K562 (cell line): ENCODE data around the gene NQO2. TPM values are rescaled to one million over a fixed set of nuclear protein-coding genes. Genes with fewer than 3 reads are reported as not detected.

Source experiments
- BHLHE40 ChIP-seq: IDR thresholded peaks from 2 replicates; pipeline ENCODE4 v1.6.1; 2011; ENCODE audit warnings: low read length, improper control_type of control experiment
- C11orf30 ChIP-seq: fragments of 450-650 bp; IDR thresholded peaks from 2 replicates; pipeline ENCODE4 v1.6.1; 2016; ENCODE audit warnings: low read depth, mild to moderate bottlenecking
- CBFB ChIP-seq: sonication (generic); formaldehyde crosslinking; IDR thresholded peaks from 2 replicates; pipeline ENCODE4 v1.4.0; 2020; ENCODE audit warnings: mild to moderate bottlenecking, missing genetic modification reagents
- ELF2 ChIP-seq: fragments of 250-450 bp; sonication (Bioruptor Pico); IDR thresholded peaks from 2 replicates; pipeline ENCODE4 v1.5.0; 2021; ENCODE audit warnings: mild to moderate bottlenecking
- FOSL1 ChIP-seq: fragments of 200-800 bp; sonication (Bioruptor generic); conservative IDR thresholded peaks from 2 replicates; pipeline ENCODE4 v1.6.1; 2016; ENCODE audit warnings: missing genetic modification characterization, missing compliant biosample characterization
- ILK ChIP-seq: fragments of 450-650 bp; IDR thresholded peaks from 2 replicates; pipeline ENCODE4 v1.6.1; 2016; ENCODE audit warnings: missing genetic modification characterization, low read depth, mild to moderate bottlenecking, missing compliant biosample characterization, moderate library complexity, borderline replicate concordance
- KLF1 ChIP-seq: fragments of 450-650 bp; IDR thresholded peaks from 2 replicates; pipeline ENCODE4 v1.6.1; 2016; ENCODE audit warnings: missing genetic modification characterization, missing compliant biosample characterization
- L3MBTL2 ChIP-seq: fragments of 450-650 bp; IDR thresholded peaks from 2 replicates; pipeline ENCODE4 v1.6.1; 2016; ENCODE audit warnings: mild to moderate bottlenecking, moderate library complexity
- LARP7 ChIP-seq: fragments of 450-650 bp; IDR thresholded peaks from 2 replicates; pipeline ENCODE4 v1.6.1; 2016
- MIER1 ChIP-seq: fragments of 450-650 bp; IDR thresholded peaks from 2 replicates; pipeline ENCODE4 v1.6.1; 2016; ENCODE audit warnings: antibody characterized with exemption, mild to moderate bottlenecking, low read depth
- NCOR1 ChIP-seq: fragments of 450-650 bp; IDR thresholded peaks from 2 replicates; pipeline ENCODE4 v1.6.1; 2016; ENCODE audit warnings: mild to moderate bottlenecking, moderate library complexity
- NEUROD1 ChIP-seq: fragments of 150-350 bp; IDR thresholded peaks from 2 replicates; pipeline ENCODE4 v1.6.1; 2014; ENCODE audit warnings: borderline replicate concordance, low read length, low read depth; ENCODE audit not compliant: partially characterized antibody
- NFE2 ChIP-seq: IDR thresholded peaks from 2 replicates; pipeline ENCODE4 v1.6.1; 2014; ENCODE audit warnings: antibody characterized with exemption, low read depth
- NONO ChIP-seq, 2 experiments: fragments of 200-400 bp in 1 of 2; fragments of 450-650 bp in 1 of 2; formaldehyde crosslinking in 1 of 2; IDR thresholded peaks; 2 replicates each; pipeline ENCODE4 v1.6.1; 2017; ENCODE audit warnings: low read depth in 2 of 2, mild to moderate bottlenecking in 2 of 2, moderate library complexity in 2 of 2, low read length in 1 of 2
- NR2F6 ChIP-seq: fragments of 450-650 bp; formaldehyde crosslinking; IDR thresholded peaks from 2 replicates; pipeline ENCODE4 v1.4.0; 2020; ENCODE audit warnings: mild to moderate bottlenecking
- POLR2G ChIP-seq: fragments of 200-400 bp; formaldehyde crosslinking; IDR thresholded peaks from 2 replicates; pipeline ENCODE4 v1.6.1; 2017; ENCODE audit warnings: low read depth, mild to moderate bottlenecking, antibody characterized with exemption, low read length, moderate library complexity
- POLR3A ChIP-seq: IDR thresholded peaks from 2 replicates; pipeline ENCODE4 v1.6.1; 2011; ENCODE audit warnings: borderline replicate concordance, mild to moderate bottlenecking, moderate library complexity; ENCODE audit not compliant: insufficient read length, insufficient read depth; ENCODE audit errors: extremely low read depth
- SMARCA4 ChIP-seq: fragments of 450-650 bp; IDR thresholded peaks from 2 replicates; pipeline ENCODE4 v1.6.1; 2016
- SUPT5H ChIP-seq: fragments of 450-650 bp; IDR thresholded peaks from 2 replicates; pipeline ENCODE4 v1.6.1; 2016
- TAF15 ChIP-seq: fragments of 200-400 bp; formaldehyde crosslinking; IDR thresholded peaks from 2 replicates; pipeline ENCODE4 v1.6.1; 2017; ENCODE audit warnings: mild to moderate bottlenecking, low read depth, low read length, moderate library complexity
- TAF9B ChIP-seq: fragments of 450-650 bp; IDR thresholded peaks from 2 replicates; pipeline ENCODE4 v1.6.1; 2018; ENCODE audit warnings: mild to moderate bottlenecking; ENCODE audit not compliant: partially characterized antibody
- WHSC1 ChIP-seq: IDR thresholded peaks from one replicate; pipeline ENCODE4 v1.6.1; 2012; ENCODE audit warnings: low read length, control low read depth, inconsistent platforms
- ZNF436 ChIP-seq: fragments of 250-450, 450-650 bp; sonication (Bioruptor Pico); formaldehyde crosslinking; IDR thresholded peaks from 2 replicates; pipeline ENCODE4 v1.7.0; 2020; ENCODE audit warnings: mild to moderate bottlenecking
- ZNF444 ChIP-seq: fragments of 250-450 bp; sonication (Bioruptor Pico); IDR thresholded peaks from 2 replicates; pipeline ENCODE4 v1.4.0; 2020; ENCODE audit warnings: mild to moderate bottlenecking, moderate library complexity
- ZNF644 ChIP-seq: fragments of 200-800 bp; sonication (Bioruptor generic); IDR thresholded peaks from 2 replicates; pipeline ENCODE4 v1.6.1; 2016; ENCODE audit warnings: low read depth, missing genetic modification characterization, missing compliant biosample characterization
- ZNF77 ChIP-seq: fragments of 250-450 bp; sonication (Bioruptor Pico); IDR thresholded peaks from 2 replicates; pipeline ENCODE4 v1.5.0; 2020
- polyA plus RNA-seq, 8 experiments: library from polyadenylated mRNA; depleted of rRNA in 4 of 8; stranded (reverse) in 5 of 8; unstranded in 3 of 8; fragments of >200 nt; fragmentation: Nextera tagmentation in 2 of 8; fragmentation: Illumina TruSeq in 1 of 8; extraction: Ambion mirVana in 2 of 8; extraction: Trizol in 1 of 8; gene quantifications; 2 replicates each; pipeline versions ENCODE4 v1.2.1 to v1.2.3, GENCODE V29; 2011 to 2014; ENCODE audit warnings: inconsistent platforms in 1 of 8, missing spikeins in 1 of 8
- total RNA-seq, 7 experiments: library from RNA; depleted of rRNA in 6 of 7; stranded (reverse); fragments of >200 nt in 6 of 7; fragmentation: Illumina TruSeq in 2 of 7; extraction: Trizol in 2 of 7; gene quantifications; 2 replicates each; pipeline versions ENCODE4 v1.2.1 to v1.2.3, GENCODE V29; 2011 to 2021; ENCODE audit warnings: low replicate concordance in 1 of 7
- TF ChIP-seq, protein P1 (sequence below): fragments of 250-450 bp; sonication (Bioruptor Pico); IDR thresholded peaks from 2 replicates; pipeline ENCODE4 v1.8.0; 2022; ENCODE audit warnings: inconsistent platforms, mild to moderate bottlenecking, moderate library complexity, borderline replicate concordance
- TF ChIP-seq, protein P2 (sequence below): fragments of 450-650 bp; conservative IDR thresholded peaks from 2 replicates; pipeline ENCODE4 v1.6.1; 2016; ENCODE audit warnings: missing genetic modification characterization, low read depth, mild to moderate bottlenecking, control low read depth, missing compliant biosample characterization
- TF ChIP-seq, protein P3 (sequence below): sonication (generic); formaldehyde crosslinking; IDR thresholded peaks from 2 replicates; pipeline ENCODE4 v1.8.0; 2022; ENCODE audit warnings: mild to moderate bottlenecking, missing genetic modification reagents

NQO2 gene
- total and polyA plus RNA-seq, 9 of the 15 experiments (the other 6 are each of a cell fraction or from before 2014, with no cell fraction given) = 54.6 to 214 (median 116) TPM

DNA sequence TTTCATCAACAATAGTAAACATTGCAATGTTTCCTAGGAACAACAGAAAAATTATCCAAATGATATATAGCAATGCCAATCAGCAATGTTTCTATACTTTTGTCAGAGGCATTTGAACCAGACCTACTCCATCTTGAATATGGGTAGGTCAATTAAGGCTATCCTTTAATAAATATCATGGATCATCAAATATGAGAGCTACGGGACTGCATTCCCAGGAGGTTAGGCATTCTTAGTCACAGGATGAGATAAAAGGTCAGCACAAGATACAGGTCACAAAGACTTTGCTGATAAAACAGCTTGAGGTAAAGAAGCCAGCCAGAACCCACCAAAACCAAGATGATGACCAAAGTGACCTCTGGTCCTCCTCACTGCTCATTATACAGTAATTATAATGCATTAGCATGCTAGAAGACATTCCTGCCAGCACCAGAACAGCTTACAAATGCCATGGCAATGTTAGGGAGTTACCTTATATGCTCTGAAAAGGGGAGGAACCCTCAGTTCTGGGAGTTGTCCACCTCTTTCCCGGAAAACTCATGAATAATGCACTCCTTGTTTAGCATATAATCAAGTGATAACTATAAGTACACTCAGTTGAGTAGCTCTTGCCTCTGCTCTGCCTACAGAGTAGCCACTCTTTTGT is 19.8 kb upstream of the NQO2 start (continued):
- TF ChIP-seq ZNF436 (CRISPR knock-in tag) = no peak
- no peak for TF ChIP-seq NFE2
- TF ChIP-seq ZNF77 (CRISPR knock-in tag) = no peak
- TF ChIP-seq TAF9B = no peak
- TF ChIP-seq NR2F6 (CRISPR knock-in tag) = peak; percentile 92; the same call in 1 of the 2 replicates
- TF ChIP-seq, protein P1, sequence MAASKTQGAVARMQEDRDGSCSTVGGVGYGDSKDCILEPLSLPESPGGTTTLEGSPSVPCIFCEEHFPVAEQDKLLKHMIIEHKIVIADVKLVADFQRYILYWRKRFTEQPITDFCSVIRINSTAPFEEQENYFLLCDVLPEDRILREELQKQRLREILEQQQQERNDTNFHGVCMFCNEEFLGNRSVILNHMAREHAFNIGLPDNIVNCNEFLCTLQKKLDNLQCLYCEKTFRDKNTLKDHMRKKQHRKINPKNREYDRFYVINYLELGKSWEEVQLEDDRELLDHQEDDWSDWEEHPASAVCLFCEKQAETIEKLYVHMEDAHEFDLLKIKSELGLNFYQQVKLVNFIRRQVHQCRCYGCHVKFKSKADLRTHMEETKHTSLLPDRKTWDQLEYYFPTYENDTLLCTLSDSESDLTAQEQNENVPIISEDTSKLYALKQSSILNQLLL (CRISPR knock-in tag) = no peak
- TF ChIP-seq, protein P2, sequence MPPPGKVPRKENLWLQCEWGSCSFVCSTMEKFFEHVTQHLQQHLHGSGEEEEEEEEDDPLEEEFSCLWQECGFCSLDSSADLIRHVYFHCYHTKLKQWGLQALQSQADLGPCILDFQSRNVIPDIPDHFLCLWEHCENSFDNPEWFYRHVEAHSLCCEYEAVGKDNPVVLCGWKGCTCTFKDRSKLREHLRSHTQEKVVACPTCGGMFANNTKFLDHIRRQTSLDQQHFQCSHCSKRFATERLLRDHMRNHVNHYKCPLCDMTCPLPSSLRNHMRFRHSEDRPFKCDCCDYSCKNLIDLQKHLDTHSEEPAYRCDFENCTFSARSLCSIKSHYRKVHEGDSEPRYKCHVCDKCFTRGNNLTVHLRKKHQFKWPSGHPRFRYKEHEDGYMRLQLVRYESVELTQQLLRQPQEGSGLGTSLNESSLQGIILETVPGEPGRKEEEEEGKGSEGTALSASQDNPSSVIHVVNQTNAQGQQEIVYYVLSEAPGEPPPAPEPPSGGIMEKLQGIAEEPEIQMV (tag) = peak; percentile 90
- peak; percentile 82 for TF ChIP-seq FOSL1 (tag)
- TF ChIP-seq ZNF444 (CRISPR knock-in tag) = peak; percentile 76; the same call in 1 of the 2 replicates
- peak; percentile 81; the same call in 1 of the 2 replicates for TF ChIP-seq ILK (tag)
- TF ChIP-seq CBFB (CRISPR knock-in tag) = no peak
- peak; percentile 26; the same call in 1 of the 2 replicates for TF ChIP-seq NCOR1
- peak; percentile 96 for TF ChIP-seq ZNF644
- no peak for TF ChIP-seq WHSC1
- TF ChIP-seq NEUROD1 = no peak
- TF ChIP-seq MIER1 = no peak
- TF ChIP-seq POLR3A = no peak
- peak; percentile 24; the same call in 1 of the 2 replicates for TF ChIP-seq C11orf30
- no peak; the same call in 1 of the 2 replicates for TF ChIP-seq SMARCA4
- no peak for TF ChIP-seq SUPT5H
- TF ChIP-seq BHLHE40 = no peak
- no peak for TF ChIP-seq NONO (IDR thresholded peaks at IDR 0.05; ENCODE audit: low read depth in 2 of 2, low read length in 1 of 2)
- TF ChIP-seq TAF15 = no peak
- TF ChIP-seq, protein P3, sequence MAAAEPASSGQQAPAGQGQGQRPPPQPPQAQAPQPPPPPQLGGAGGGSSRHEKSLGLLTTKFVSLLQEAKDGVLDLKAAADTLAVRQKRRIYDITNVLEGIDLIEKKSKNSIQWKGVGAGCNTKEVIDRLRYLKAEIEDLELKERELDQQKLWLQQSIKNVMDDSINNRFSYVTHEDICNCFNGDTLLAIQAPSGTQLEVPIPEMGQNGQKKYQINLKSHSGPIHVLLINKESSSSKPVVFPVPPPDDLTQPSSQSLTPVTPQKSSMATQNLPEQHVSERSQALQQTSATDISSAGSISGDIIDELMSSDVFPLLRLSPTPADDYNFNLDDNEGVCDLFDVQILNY (CRISPR knock-in tag) = no peak
- no peak for TF ChIP-seq L3MBTL2
- TF ChIP-seq LARP7 = no peak
- peak; percentile 48; the same call in 1 of the 2 replicates for TF ChIP-seq KLF1 (tag)
- peak; percentile 72 for TF ChIP-seq ELF2 (CRISPR knock-in tag)
- 0 out of 2 replicates have a peak, but pooled peaks have one; percentile 35 for TF ChIP-seq POLR2G
